PFSK-1 (cell line): Measurements from ENCODE around the gene TMEM43.

Experiments used
- POLR2AphosphoS5 ChIP-seq: IDR thresholded peaks from 2 replicates; pipeline ENCODE4 v1.6.1; 2012; ENCODE audit warnings: low read depth, mild to moderate bottlenecking, control low read depth, low read length, moderate library complexity
- TAF1 ChIP-seq: IDR thresholded peaks from 2 replicates; pipeline ENCODE4 v1.6.1; 2012; ENCODE audit warnings: low read length, control low read depth, borderline replicate concordance; ENCODE audit not compliant: insufficient read depth

- TF ChIP-seq POLR2AphosphoS5 (no peak), TAF1 (no peak)
Observed at GRCh38 chr3:14135581-14135980, 10.7 kb downstream of the TMEM43 start.
